ENCODE results near the gene RRP12. TPM values are rescaled to one million over a fixed set of nuclear protein-coding genes. Genes with fewer than 3 reads are reported as not detected.

Gene RRP12
- total and polyA plus RNA-seq, 2 donors (not counting 3 experiments of a cell fraction or from before 2014, with no cell fraction given): 13.6 to 35.8 TPM

DNA sequence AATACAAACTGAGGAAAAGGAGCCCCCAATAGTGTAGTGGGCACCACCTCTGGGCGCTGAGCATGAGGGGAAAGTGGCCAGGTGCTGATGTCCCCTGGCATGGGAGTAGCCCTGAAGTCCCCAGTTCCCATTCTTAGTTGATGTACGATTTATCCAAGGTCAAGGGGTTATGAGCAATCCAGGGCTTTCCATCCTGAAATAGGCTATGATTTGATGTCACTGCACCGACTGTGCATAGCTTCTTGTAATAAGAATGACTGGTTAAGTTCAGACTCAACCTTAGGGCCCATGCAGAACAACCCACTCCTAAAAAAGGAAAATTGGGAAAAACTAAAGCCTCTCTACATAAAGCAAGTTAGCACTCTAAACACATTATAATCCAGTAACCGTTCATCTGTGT, 77.6 kb downstream of the RRP12 start:
- POLR2A ChIA-PET: no interaction called here
- CTCF ChIA-PET: interaction anchor here (4.3 kb wide), 1 partner anchor 9 kb away, joined by 23 read pairs; no protein-coding TSS in a partner anchor

More for the DNA sequence above, 77.6 kb downstream of the RRP12 start:
- Histone ChIP-seq H3K4me1 (ENCODE audit: control insufficient read depth, extremely low read depth, insufficient read depth, low read length) (peaks cover 15% of the 10 kb centered on the region), H3K9ac (replicated peaks; ENCODE audit: extremely low read depth, insufficient read depth, low read length) (no peak overlapping the region), H3K27me3 (ENCODE audit: control insufficient read depth in 2 of 2, insufficient read depth in 2 of 2, low read length in 2 of 2) (no peaks in the 10 kb centered on the region), H3K36me3 (ENCODE audit: control insufficient read depth in 2 of 2, extremely low read depth in 1 of 2, insufficient read depth in 2 of 2, low read length in 2 of 2) (peaks cover 0 to under 1% of the 10 kb centered on the region in 2 experiments), H3K4me3 (replicated peaks in 1 of 3; ENCODE audit: insufficient read depth in 1 of 3, low read depth in 1 of 3, low read length in 3 of 3) (no peak overlapping the region), H3K4me2 (ENCODE audit: insufficient read depth, low read length) (no peak overlapping the region), H3K9me3 (replicated peaks; ENCODE audit: control insufficient read depth, insufficient read depth, low read length) (no peaks in the 10 kb centered on the region), H3K27ac (ENCODE audit: insufficient read depth, low read depth, low read length) (no peak overlapping the region), H3K9me1 (replicated peaks; ENCODE audit: control insufficient read depth, extremely low read depth, insufficient read depth, low read length) (no peaks in the 10 kb centered on the region), H2AFZ (ENCODE audit: low read depth, low read length) (no peak overlapping the region), H4K20me1 (replicated peaks; ENCODE audit: control insufficient read depth, extremely low read depth, insufficient read depth, low read length) (no peaks in the 10 kb centered on the region), H3K79me2 (ENCODE audit: control insufficient read depth, insufficient read depth, low read length) (no peaks in the 10 kb centered on the region)
- no TSS peak for BruUV-seq (replicated peaks)
- intact Hi-C loops (cut with micrococcal nuclease): no loop called here
- dilution Hi-C loops (cut with MboI; ENCODE audit: extremely low pct_ligation_motif_present, low sequenced_read_pairs): no loop called here
- FAIRE-seq (no peak), DNase-seq (ENCODE audit: low read depth, low spot score) (no peak)
- TF ChIP-seq, protein P1, sequence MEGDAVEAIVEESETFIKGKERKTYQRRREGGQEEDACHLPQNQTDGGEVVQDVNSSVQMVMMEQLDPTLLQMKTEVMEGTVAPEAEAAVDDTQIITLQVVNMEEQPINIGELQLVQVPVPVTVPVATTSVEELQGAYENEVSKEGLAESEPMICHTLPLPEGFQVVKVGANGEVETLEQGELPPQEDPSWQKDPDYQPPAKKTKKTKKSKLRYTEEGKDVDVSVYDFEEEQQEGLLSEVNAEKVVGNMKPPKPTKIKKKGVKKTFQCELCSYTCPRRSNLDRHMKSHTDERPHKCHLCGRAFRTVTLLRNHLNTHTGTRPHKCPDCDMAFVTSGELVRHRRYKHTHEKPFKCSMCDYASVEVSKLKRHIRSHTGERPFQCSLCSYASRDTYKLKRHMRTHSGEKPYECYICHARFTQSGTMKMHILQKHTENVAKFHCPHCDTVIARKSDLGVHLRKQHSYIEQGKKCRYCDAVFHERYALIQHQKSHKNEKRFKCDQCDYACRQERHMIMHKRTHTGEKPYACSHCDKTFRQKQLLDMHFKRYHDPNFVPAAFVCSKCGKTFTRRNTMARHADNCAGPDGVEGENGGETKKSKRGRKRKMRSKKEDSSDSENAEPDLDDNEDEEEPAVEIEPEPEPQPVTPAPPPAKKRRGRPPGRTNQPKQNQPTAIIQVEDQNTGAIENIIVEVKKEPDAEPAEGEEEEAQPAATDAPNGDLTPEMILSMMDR (IDR thresholded peaks at IDR 0.05; ENCODE audit: extremely low read depth in 1 of 2, insufficient read depth in 1 of 2, low read depth in 1 of 2, low read length in 2 of 2): no peak
- no peak for TF ChIP-seq GATA2 (IDR thresholded peaks at IDR 0.05; ENCODE audit: insufficient read depth, insufficient read length, low read depth, low read length)
- TF ChIP-seq, protein P2, sequence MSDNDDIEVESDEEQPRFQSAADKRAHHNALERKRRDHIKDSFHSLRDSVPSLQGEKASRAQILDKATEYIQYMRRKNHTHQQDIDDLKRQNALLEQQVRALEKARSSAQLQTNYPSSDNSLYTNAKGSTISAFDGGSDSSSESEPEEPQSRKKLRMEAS (IDR thresholded peaks at IDR 0.05; ENCODE audit: insufficient read depth, insufficient read length): no peak
- TF ChIP-seq MYC (IDR thresholded peaks at IDR 0.05; ENCODE audit: low read depth, low read length): no peak
- no peak for TF ChIP-seq POLR2A (IDR thresholded peaks at IDR 0.05; ENCODE audit: low read depth, low read length)
- no peak for TF ChIP-seq FOS (IDR thresholded peaks at IDR 0.05; ENCODE audit: borderline replicate concordance, insufficient read depth, low read length)
- TF ChIP-seq POLR2AphosphoS5 (IDR thresholded peaks at IDR 0.05; ENCODE audit: insufficient read depth, low read depth, low read length): no peak
- no peak for TF ChIP-seq JUN (IDR thresholded peaks at IDR 0.05; ENCODE audit: borderline replicate concordance, insufficient read depth, insufficient read length, low read depth)
- TF ChIP-seq EZH2 (IDR thresholded peaks at IDR 0.05; ENCODE audit: borderline replicate concordance, low read depth, low read length, severe bottlenecking): no peak

Data from endothelial cell of umbilical vein (primary cell).